ENCODE data around the gene GCLM.

DNA sequence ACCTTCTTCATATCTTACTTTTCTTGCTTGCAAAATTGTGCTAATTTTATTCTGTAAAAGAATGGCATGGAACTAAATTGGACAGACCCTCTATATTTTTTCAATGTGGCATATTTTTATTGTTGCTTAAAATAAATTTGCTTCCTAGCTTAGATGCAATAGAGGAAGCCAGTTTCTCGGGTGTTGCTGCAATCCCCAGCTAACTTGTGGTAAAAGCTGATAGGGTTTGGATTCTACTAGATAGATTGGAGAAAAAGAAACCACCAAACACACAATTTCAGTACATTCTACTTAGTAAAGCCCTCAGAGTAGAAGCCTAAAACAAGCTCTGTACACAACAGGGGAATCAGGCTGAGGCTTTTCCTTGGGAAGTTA lies 49.5 kb upstream of the GCLM start:
- no peak for TF ChIP-seq EZH2phosphoT487 (IDR thresholded peaks at IDR 0.05; ENCODE audit: borderline replicate concordance, low read length)
- no peak for TF ChIP-seq CTCF (conservative IDR thresholded peaks at IDR 0.05; ENCODE audit: low read depth, low read length)
